Right lobe of liver (tissue), 4 donors: Measurements from ENCODE around the gene C12orf57.

ENCODE experiments used
- CTCF ChIP-seq, 4 donors: fragments of 200-600 bp in 3 of 4; fragments of 450-650 bp in 1 of 4; IDR thresholded peaks; one replicate each; pipeline versions ENCODE4 v1.5.1 to v1.8.0; 2016 to 2022; ENCODE audit warnings: antibody characterized with exemption in 4 of 4, mild to moderate bottlenecking in 2 of 4
- POLR2A ChIP-seq: fragments of 450-650 bp; IDR thresholded peaks from one replicate; pipeline ENCODE4 v1.6.1; 2017; ENCODE audit warnings: antibody characterized with exemption, mild to moderate bottlenecking
- donor health status: DM: no; HTN: no; CAD: no.
- donor health status: DM: no; HTN: no; CAD: no.
- donor health status: DM: no; HTN: yes; CAD: no.

GRCh38 chr12:6946920-6947374, 3.1 kb downstream of the C12orf57 start:
- TF ChIP-seq CTCF (IDR thresholded peaks at IDR 0.05) (no peak), POLR2A (no peak)
